ENCODE results near the gene IFIH1. TPM values are rescaled to one million over a fixed set of nuclear protein-coding genes. Genes with fewer than 3 reads are reported as not detected.

The IFIH1 gene
- total and polyA plus RNA-seq, 9 of the 15 experiments (the other 6 are each of a cell fraction or from before 2014, with no cell fraction given) = 0.15 to 1.2 (median 0.60) TPM; not detected in 1

- no peak for TF ChIP-seq ZHX1 (conservative IDR thresholded peaks at IDR 0.05; ENCODE audit: low read length)
Measured at GRCh38 chr2:162318328-162319180, at the start of gene IFIH1 (continued).

- in situ Hi-C loops (cut with MboI) (no loop called here), intact Hi-C loops (cut with micrococcal nuclease) (no loop called here)
- Histone ChIP-seq H3K27ac (ENCODE audit: extremely low read depth, low read depth, low read length) (no peak overlapping the region), H2AFZ (ENCODE audit: low read depth, low read length) (no peak overlapping the region), H3K36me3 (ENCODE audit: control insufficient read depth, insufficient read depth, low read length) (no peaks in the 10 kb centered on the region), H3K9ac (ENCODE audit: insufficient read depth in 1 of 2, low read depth in 2 of 2, low read length in 2 of 2) (no peak overlapping the region), H3K27me3 (ENCODE audit: control insufficient read depth in 2 of 2, insufficient read depth in 2 of 2, low read length in 2 of 2) (no peaks in the 10 kb centered on the region), H3K4me2 (ENCODE audit: insufficient read depth, low read length) (no peak overlapping the region), H3K4me1 (replicated peaks in 1 of 2; ENCODE audit: control insufficient read depth in 2 of 2, insufficient read depth in 2 of 2, low read length in 2 of 2) (no peaks in the 10 kb centered on the region), H3K9me1 (ENCODE audit: control insufficient read depth, insufficient read depth, low read length) (no peaks in the 10 kb centered on the region), H3K79me2 (ENCODE audit: control insufficient read depth, insufficient read depth, low read length) (no peaks in the 10 kb centered on the region), H3K4me3 (no peak overlapping the region), H4K20me1 (replicated peaks; ENCODE audit: control insufficient read depth, insufficient read depth, low read length) (no peaks in the 10 kb centered on the region), H3K9me3 (replicated peaks; ENCODE audit: control insufficient read depth, insufficient read depth, low read depth, low read length) (no peaks in the 10 kb centered on the region)
- FAIRE-seq (no peak), DNase-seq (ENCODE audit: extremely low read depth in 1 of 4, low spot score in 3 of 4) (no peak), ATAC-seq (no peak)
- ChIA-PET POLR2A (no interaction called here), CTCF (ENCODE audit: low intra/inter-chr PET ratio) (no interaction called here)
- no TSS peak for BruUV-seq (replicated peaks)
- 0% methylated on average over 2 of the region's 2 CpGs for WGBS (ENCODE audit: insufficient coverage, low coverage, missing lambda C conversion rate)
- TF ChIP-seq FUS (optimal IDR thresholded peaks at IDR 0.05; ENCODE audit: low read depth, low read length) (no peak), TAF9B (IDR thresholded peaks at IDR 0.05; ENCODE audit: partially characterized antibody) (no peak), ZNF143 (CRISPR knock-in tag; IDR thresholded peaks at IDR 0.05) (no peak), ZBTB26 (CRISPR knock-in tag; IDR thresholded peaks at IDR 0.05) (no peak), GMEB1 (CRISPR knock-in tag; IDR thresholded peaks at IDR 0.05) (no peak), SMARCA4 (IDR thresholded peaks at IDR 0.05) (no peak), FOXJ2 (tag; IDR thresholded peaks at IDR 0.05) (no peak), ARID3B (CRISPR knock-in tag; IDR thresholded peaks at IDR 0.05; ENCODE audit: borderline replicate concordance) (no peak), SIRT6 (IDR thresholded peaks at IDR 0.05; ENCODE audit: low read depth, low read length) (no peak)
Measured at GRCh38 chr2:162365392-162365791, 46.9 kb upstream of the IFIH1 start.

All from K562 (cell line).